Stimulated activated CD4-positive, alpha-beta T cell treated with anti-CD3 and anti-CD28 coated beads, TNF-alpha, amount 100 ng/mL, for 48 hours (primary cell): Measurements from ENCODE around the gene S100A7A.

Source experiments
- DNase-seq, 3 donors: peaks; one replicate each; pipeline ENCODE4 v3.0.0-alpha.2; 2020; ENCODE audit warnings: low read depth in 3 of 3

The S100A7A gene

DNA sequence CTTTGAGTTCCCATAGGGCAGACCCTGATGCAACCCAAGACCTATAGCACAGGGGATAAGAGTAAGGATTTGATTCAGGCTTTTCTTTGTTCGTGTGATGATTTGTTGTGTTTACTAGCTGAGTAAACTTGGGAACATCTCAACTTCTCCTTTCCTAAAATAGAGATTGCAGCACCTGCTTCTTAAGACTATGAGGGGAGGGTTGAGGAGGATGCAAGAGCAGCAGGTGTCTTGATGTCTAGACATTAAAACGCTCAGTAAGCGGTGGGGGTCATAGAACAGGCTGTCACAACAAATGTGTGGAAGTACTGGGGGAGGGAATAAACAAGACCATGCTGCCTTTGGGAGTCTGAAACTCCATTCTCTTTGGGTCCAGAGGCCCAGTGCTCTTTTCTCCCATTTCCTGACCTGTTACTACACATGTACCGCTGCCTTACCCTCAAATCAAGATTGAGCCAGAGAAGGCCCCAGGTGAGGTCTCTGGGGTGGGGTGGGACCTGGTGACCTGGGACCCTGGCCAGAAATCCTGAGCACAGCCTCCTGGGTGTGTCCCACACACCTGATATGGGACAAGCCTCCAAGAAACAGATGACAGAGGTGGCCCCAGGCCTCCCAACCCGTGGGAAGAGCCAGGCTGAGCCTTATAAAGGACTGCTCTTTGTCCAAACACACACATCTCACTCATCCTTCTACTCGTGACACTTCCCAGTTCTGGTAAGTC lies at the start of gene S100A7A:
Gene S100A7A, plus strand, starts transcription at position 671 of the 721 bp plus-strand sequence. CDS start 1,563 bp downstream, outside the sequence.
- DNase-seq: no peak

DNA sequence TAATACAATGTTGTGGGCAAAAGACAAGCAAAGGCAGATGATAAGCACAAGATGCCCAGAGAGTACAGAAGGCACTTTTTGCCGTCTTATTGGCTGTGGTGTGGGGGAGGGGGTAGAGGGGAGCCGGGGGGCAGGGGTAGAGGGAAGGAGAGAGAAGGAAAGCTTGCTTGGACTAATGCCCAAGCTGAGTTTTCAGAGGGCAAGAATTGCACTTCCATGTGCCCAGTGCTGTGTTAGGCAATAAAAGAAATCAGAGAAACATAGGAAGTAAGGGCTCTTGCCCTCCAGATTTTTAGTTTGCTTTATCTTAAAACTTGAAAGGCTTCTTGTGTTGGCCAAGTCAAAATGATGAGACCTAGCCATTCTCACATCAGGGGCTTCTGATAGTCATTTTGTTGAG lies 49.2 kb upstream of the S100A7A start:
- DNase-seq: no peak

DNA sequence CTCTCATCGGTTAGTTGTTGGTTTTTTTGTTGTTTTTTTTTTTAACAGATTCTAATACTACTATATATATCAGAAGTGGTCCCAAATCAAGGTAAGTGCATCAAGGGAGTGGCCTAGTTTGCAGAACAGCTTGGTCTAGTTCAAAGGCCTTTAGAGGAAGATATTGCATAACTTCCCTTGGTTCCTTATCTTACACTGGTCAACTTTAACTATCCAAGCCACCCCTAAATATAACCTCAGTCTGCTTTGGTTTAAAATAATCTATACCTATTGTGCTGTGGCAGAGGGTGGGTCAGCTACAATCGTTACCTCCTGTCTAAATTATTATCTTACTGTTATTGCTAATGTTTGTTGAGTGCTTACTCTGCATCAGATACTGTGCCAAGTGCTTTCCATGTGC lies 47.8 kb upstream of the S100A7A start:
- no peak for DNase-seq

DNA sequence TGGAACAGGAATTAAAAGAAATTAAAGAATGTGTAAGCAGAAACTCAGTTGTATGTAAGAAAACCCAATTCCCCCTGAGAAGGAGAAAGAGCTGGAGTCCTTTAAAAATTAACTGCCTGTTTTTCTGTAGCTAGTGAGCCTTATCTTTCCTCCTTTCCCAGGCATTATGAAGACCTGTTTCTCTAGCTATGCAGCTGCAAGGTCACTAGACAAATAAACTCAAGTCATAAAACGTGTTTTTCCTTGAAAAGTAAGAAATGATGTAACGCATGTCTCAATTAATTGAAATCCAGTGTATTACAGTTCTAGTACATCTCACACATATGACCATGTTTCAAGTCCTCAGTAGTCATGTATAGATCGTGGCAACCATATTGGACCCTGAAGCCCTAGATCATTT lies 46.2 kb upstream of the S100A7A start:
- DNase-seq: no peak

DNA sequence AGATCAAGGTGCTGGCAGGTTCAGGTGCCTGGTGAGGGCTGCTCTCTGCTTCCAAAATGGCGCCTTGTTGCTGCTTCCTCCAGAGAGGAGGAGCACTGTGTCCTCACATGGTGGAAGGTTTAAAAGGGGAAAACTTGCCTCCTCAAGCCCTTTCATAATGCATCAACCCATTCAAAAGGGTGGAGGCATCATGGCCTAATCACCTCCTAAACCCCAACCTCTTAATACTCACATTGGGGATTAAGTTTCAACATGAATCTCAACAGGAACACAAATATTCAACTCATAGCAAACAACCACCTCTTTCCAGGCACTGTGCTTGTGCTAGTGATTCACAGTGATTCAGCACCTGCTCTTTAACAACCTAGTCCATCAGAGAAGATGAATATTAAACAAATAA lies 45.1 kb upstream of the S100A7A start:
- DNase-seq: no peak

GRCh38 chr1:153372571-153372970 lies 43.7 kb upstream of the S100A7A start:
- no peak for DNase-seq

DNA sequence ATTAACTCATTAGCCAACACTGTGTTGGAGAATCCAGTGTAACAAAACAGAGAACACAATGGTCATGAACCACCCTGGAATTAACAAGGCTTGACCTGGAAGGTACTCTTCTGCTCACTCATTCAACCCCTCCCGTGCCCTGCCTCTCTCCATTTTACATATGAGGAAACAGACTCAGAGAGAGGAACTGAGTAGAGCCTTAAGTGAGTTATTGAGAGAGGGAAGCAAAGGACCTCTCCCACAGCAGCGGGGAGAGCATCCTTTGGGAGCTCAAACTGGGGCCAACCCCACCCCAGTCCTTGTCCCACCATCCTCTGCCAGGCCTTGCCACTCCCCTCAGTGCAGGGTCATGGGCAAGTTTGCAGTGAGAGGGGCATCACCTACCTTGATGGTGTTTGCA lies 42.2 kb upstream of the S100A7A start:
- DNase-seq: no peak

DNA sequence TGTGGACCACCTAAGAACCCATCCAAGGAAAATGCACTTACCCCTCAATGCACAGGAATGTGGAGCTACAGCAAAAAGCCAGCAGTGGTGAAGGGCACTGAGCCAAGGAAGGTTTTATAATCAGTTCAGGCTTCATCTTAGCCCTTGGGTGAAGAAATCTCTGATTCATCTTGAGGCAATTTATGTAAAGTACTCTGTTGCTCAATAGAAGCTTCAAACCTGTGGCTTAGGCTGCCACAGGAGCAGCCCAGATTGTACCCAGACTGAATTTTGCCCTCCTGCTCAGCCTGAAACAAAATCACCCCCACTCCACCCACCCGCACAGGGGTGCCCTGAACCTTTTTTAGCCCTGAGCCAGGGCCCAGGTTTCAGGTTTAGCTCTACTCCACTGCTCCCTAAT lies 40.8 kb upstream of the S100A7A start, which contains the start of gene S100A12:
Gene S100A12, minus strand, starts transcription at position 111 of the 400 bp plus-strand sequence. CDS start 1,029 bp downstream, outside the sequence.
- DNase-seq: no peak

DNA sequence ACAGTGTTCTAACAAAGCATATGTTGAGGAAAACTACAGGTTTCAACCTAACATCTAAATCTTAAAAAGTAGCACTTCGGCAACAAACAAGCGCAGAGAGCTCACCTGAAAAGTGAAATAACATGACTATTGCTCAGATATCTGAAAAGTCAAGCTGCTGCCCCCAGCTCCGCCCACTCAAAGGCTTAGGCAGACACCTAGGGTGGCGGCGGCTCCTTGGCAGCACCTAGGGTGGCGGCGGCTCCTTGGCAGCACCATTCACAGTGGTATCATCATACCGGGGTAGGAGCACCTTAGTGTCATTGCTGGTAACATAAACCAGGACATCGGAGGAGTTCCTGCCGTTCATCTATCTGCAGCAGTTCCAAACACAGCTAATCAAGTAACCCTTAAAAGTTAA lies 36.7 kb upstream of the S100A7A start:
- DNase-seq: no peak

DNA sequence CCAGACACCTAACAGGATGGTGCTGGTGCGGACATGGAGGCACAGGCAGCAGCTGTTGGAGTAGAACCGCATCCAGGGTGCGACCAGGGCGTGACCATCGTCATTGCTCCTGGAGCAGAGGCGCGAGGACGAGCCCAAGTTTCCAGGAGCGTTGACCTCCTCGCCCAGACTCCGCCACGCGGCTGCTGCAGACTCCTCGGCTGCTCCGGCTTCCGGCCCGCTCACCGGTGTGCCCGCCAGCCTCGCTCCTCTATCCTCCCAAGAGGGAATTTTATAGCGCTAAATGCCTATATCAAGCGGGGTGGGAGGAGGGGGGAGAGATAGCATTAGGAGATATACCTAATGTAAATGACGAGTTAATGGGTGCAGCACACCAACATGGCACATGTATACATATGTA lies 35.6 kb upstream of the S100A7A start:
- no peak for DNase-seq

DNA sequence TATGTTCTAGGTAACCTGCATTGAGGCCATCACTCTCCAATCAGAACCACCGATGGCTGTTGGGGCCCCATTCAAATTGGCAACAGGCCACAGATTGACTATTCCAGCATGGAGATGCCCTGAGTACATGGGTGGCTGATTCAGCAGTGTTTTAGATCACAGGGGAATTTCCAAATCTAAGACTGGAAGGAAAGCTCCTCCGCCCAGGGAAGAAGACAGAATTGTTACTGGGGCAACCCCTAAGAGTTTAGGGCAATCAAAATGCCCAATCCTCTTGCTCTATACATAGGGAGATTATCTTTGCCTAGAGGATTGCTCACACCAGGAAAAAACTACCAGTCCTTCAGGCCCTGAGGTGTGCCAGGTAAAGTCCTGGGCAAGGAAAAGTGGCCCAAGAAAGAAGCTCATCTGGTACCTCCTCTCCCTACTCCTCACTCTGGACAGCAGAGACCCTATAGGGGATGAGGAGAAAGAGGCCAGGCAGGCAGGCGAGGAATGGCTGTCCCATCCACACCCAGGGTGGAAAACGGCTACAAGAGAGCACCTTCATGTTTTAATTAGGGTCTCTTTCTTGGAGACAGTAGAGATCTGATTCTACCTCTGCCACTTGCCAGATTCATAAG lies 31.3 kb upstream of the S100A7A start:
- DNase-seq: no peak

GRCh38 chr1:153386500-153386901 lies 29.8 kb upstream of the S100A7A start:
- no peak for DNase-seq

DNA sequence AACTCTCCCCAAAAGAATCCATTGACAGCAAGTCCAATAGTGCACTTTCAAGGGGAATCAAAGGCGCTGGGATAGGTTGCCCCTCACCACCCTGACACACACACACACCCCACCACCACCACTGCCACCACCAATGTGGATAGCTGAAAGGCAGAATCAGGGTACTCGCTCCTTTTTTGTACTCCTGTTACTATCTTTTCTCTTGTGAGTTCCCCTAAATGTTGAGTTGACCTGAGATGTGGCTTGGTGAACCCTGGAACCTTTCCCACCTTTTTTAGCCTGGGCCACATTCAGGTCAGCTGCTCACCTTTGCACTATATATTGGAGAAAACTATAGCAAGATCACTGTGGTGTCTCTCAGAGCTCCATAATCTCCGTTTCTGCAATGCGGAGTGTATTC lies 29.3 kb upstream of the S100A7A start:
- no peak for DNase-seq

DNA sequence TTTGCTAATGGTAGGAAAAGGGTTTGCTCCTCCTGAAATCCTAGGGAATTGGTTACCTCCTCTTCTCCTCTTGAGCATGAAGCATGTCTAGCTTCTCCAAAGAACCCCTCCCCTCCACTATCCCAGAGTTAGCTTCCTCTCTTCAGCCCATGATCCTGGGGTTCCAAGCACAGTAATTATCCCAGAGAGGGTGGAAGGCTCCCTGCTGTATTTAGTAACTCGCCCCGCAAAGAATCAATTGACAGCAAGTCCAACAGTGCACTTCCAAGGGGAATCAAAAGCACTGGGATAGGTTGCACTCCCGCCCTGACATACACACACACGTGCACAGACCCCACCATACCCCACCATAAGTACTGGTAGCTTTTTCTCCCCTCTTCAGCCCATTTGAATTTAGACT lies 28.5 kb upstream of the S100A7A start:
- DNase-seq: no peak

- no peak for DNase-seq
Measured at GRCh38 chr1:153389401-153389800, 26.9 kb upstream of the S100A7A start.

DNA sequence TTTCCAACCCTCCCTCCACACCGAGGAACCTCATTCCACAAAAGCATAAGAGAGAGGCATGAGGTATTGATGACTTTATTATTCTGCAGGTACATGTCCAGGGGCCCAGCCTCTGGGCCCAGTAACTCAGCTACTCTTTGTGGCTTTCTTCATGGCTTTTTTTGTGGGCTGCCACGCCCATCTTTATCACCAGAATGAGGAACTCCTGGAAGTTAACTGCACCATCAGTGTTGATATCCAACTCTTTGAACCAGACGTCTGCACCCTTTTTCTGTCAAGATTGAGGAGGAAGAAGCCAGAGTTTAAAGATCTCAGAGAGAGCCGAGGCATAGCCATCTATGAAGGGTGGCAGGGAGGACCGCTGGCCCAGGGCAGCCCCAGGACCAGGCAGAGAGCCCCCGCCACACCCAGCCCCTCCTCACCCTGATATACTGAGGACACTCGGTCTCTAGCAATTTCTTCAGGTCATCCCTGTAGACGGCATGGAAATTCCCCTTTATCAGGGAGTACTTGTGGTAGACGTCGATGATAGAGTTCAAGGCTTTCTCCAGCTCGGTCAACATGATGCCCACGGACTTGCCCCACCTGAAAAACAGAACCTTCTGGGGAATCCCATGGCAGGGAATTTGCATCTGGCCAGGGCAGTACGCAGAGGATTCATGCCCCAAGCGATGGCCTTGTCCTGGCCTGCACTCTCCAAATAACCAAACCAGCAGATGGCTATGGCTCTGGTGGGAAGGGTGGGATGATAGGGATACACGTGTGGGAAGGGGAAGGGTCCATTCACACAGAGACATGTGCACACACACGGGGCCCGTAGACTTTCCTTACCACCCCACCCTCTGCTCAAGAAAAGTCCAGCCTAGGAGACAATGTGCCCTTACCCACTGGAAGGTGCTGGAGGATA lies 26.1 kb upstream of the S100A7A start:
- no peak for DNase-seq

DNA sequence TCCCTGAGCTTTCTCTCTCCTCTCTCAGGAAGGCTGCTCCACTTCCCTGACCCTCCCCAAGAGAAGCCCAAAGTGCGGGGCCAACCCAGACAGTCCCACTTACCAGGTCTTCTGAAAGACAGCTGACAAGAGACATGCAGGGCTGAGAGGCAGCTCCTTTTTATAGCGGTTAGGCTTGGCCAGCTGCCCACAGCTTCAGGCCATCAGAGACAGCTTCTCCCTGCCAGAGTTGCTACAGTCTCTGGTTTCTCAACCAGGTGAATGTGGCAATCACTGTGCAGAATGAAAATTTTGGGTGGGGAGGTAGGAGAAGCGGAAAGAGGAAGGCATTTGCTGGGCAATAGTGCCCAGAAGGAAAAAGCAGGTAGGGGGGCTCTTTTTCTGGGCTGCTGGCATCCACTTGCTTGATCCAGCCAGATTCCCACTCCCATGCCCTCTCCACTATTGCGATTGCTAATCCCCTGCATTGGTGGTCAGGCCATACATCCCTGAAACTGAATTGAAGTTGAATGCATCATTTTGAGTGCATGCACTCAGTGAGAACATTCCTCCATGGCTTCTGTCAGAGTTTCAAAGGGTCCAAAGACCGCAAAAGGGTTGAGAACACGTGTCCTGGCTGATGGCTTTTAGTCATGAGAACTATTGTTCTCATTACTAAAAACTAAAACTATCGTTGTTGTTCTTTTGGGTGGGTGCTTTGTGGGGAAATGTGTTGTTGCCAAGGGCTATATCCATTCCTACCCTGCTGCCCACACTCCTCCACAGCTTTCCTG lies 25.2 kb upstream of the S100A7A start, which contains the start of gene S100A8:
Gene S100A8, minus strand, starts transcription at position 136 of the 773 bp plus-strand sequence. CDS start 538 bp downstream, outside the sequence.
- no peak for DNase-seq

GRCh38 chr1:153392258-153392657 lies 24.1 kb upstream of the S100A7A start:
- no peak for DNase-seq

DNA sequence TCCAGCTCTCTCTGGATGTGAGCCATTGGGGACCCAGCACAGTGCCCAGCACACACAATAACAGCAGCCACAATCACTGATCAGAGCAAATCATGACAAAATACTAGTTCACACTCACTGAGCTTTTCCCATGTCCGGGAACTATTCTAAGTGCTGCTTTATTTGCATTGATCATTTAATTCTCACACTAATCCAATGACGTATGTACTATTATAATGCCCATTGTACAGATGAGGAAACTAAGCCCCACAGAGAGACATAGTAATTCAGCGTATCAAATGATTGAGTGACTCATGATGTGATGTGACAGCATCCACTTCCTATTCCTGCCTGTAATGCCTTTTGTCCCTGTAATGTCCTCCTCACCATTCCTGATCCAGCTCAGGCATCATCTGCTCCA lies 23.5 kb upstream of the S100A7A start:
- no peak for DNase-seq

DNA sequence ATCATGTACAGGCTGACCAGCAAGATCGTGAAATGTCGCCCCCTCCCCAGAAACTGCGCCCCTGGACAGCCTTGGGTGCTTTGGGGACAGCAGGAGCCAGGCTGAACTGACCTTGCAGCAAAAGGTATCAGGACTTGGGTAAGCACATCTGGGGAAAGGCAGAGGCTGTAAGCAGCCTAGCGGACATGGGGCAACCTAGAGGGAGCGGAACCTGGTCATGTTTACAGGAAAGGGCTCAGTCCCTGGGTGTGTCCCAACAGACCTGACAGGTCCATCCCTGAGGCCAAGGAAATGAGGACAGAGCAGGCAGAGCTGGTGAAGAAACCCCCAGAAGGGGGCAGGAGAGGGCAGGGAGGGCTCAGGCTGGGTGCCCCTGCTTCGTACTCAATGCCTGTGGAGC lies 22.4 kb upstream of the S100A7A start:
- no peak for DNase-seq

- no peak for DNase-seq
Measured at GRCh38 chr1:153394391-153394790, 21.9 kb upstream of the S100A7A start.
